ENCODE measurements around the gene PLA2G6. TPM values are rescaled to one million over a fixed set of nuclear protein-coding genes. Genes with fewer than 3 reads are reported as not detected.

PLA2G6 gene
- total RNA-seq, 2 experiments from 2014 or later, result 52.4 to 53.6 TPM

DNA sequence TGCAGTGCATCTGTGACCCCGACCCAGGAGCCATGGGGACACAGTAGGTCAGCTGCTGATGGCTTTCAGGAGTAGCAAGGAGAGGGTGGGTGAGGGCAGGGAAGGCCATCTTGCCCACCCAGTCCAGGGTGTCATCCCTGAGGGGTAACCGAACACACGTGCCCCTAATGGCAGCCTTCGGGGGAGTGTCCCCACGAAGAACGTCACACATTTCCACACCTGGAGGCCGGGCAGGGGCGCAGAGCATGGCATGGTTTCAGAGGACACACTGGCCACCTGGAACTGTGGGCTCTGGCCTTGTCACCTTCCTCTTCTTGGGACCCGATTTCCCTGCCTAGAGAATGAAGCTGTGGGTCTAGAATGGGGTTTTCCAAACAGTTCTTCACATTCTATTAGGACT is 51.8 kb downstream of the PLA2G6 start:
- Mint-ChIP-seq H3K27me3 (no peaks in the 10 kb centered on the region), H3K4me1 (ENCODE audit: low read depth) (no peaks in the 10 kb centered on the region), H3K36me3 (ENCODE audit: low read depth) (peaks cover 2% of the 10 kb centered on the region), H3K9me3 (no peaks in the 10 kb centered on the region), H3K4me3 (no peak overlapping the region), H3K27ac (no peak overlapping the region)
- CTCF ChIA-PET, result interaction anchor here (1.4 kb wide), 1 partner anchor 15 kb away, joined by 5 read pairs; no protein-coding TSS in a partner anchor
- intact Hi-C loops (cut with micrococcal nuclease), result no loop called here
- DNase-seq, result no peak
- TF ChIP-seq, protein P1, sequence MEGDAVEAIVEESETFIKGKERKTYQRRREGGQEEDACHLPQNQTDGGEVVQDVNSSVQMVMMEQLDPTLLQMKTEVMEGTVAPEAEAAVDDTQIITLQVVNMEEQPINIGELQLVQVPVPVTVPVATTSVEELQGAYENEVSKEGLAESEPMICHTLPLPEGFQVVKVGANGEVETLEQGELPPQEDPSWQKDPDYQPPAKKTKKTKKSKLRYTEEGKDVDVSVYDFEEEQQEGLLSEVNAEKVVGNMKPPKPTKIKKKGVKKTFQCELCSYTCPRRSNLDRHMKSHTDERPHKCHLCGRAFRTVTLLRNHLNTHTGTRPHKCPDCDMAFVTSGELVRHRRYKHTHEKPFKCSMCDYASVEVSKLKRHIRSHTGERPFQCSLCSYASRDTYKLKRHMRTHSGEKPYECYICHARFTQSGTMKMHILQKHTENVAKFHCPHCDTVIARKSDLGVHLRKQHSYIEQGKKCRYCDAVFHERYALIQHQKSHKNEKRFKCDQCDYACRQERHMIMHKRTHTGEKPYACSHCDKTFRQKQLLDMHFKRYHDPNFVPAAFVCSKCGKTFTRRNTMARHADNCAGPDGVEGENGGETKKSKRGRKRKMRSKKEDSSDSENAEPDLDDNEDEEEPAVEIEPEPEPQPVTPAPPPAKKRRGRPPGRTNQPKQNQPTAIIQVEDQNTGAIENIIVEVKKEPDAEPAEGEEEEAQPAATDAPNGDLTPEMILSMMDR (IDR thresholded peaks at IDR 0.05), result no peak
- POLR2A ChIA-PET, result no interaction called here
- no peak for ATAC-seq

DNA sequence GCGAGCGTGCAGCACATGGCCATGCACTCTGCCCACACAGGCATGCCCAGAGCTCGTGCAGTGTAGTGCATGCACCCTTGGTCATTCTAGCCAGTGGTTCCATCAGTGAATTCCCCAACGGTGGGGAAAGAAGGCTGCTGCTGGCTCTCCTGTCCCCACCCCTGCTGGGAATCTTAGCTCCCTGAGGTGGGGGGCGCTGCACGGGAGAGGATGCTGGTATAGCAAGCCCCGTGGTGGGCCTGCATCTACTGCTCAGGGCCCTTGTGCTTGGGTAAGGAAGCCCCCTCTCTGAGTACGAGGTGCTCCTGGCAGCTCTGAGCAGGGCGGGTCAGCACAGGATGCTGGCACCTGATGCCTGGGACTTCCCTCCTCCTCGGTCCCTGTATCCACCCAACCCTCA is 52.6 kb downstream of the PLA2G6 start:
- no peaks in the 10 kb centered on the region for H3K27me3 Mint-ChIP-seq
- TF ChIP-seq, protein P1 (IDR thresholded peaks at IDR 0.05), result no peak
- intact Hi-C loops (cut with micrococcal nuclease), result no loop called here
- ATAC-seq (no peak), DNase-seq (no peak)
- no peak overlapping the region for H3K4me3 Mint-ChIP-seq
- no peaks in the 10 kb centered on the region for H3K4me1 Mint-ChIP-seq (ENCODE audit: low read depth)
- no peak overlapping the region for H3K27ac Mint-ChIP-seq
- no peaks in the 10 kb centered on the region for H3K9me3 Mint-ChIP-seq
- CTCF ChIA-PET, result interaction anchor here (1.4 kb wide), 1 partner anchor 14 kb away, joined by 5 read pairs; no protein-coding TSS in a partner anchor
- POLR2A ChIA-PET, result no interaction called here
- peaks cover 2% of the 10 kb centered on the region for H3K36me3 Mint-ChIP-seq (ENCODE audit: low read depth)

DNA sequence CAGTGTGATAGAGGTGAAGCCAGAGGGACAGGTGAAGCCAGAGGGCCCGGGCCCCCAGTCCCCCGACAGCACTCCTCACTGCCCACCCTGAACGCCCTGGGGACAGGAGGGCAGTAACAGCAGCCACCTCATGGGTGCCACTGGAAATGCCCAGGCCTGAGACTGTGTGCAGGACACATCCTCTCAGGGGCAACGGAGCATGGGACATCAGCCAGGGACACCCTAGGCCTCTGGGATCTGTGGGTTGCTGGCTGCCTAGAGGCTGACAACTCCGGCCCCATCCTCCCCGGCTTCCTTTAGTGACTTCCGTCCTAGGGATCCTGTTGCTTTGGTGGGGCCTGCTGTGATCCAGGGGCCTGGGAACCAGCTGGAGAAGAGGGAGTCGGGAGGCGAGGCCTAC is 53.8 kb downstream of the PLA2G6 start:
- Mint-ChIP-seq H3K9me3 (no peaks in the 10 kb centered on the region), H3K36me3 (ENCODE audit: low read depth) (peaks cover 2% of the 10 kb centered on the region), H3K27ac (no peak overlapping the region), H3K4me3 (no peak overlapping the region), H3K4me1 (ENCODE audit: low read depth) (no peaks in the 10 kb centered on the region), H3K27me3 (no peaks in the 10 kb centered on the region)
- ChIA-PET POLR2A (interaction anchor here (0.6 kb wide), 1 partner anchor 10 kb away, joined by 3 read pairs; no protein-coding TSS in a partner anchor), CTCF (no interaction called here)
- DNase-seq, result no peak
- TF ChIP-seq, protein P1 (IDR thresholded peaks at IDR 0.05), result no peak
- ATAC-seq, result no peak
- intact Hi-C loops (cut with micrococcal nuclease), result no loop called here

DNA sequence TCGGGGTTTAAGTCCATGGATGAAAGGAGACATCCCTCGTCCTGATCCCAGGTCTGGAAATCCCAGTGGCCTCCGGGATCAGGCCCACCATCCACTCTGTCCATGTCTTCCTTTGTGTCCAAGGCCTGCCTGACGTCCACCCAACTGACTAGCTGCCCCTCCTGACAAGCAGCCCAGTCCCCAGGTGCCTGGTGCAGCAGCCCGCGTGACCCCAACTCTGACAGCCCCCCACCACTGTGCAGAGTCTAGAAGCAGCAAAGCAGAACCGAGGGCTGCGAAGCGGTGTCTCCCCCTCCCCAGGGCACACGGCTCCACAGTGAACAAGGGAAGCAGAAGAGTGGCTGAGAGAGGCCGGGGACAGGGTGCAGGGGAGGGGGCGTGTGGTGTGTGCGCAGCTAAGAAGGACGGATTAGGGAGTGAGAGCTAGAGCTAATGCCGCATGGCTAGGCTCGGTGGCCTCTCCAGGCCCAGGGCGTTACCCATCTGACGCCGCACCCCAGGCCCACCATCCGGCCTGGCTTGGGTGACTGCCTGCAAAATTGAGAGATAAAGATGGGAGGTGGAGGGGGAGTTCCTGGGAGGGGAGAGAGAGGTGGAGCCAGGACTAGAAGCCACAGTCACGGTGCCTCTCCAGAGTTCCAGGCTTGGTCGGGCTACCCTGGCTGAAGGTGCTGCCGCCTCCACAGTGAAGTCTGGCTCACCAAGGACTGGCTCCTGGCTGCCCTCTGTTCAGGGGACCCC is 54.5 kb downstream of the PLA2G6 start:
- ATAC-seq (no peak), DNase-seq (no peak)
- H3K36me3 Mint-ChIP-seq (ENCODE audit: low read depth), result no peaks in the 10 kb centered on the region
- H3K4me1 Mint-ChIP-seq (ENCODE audit: low read depth), result no peaks in the 10 kb centered on the region
- intact Hi-C loops (cut with micrococcal nuclease), result no loop called here
- no peaks in the 10 kb centered on the region for H3K9me3 Mint-ChIP-seq
- H3K27ac Mint-ChIP-seq, result no peak overlapping the region
- CTCF ChIA-PET, result interaction anchor here (4.7 kb wide), 1 partner anchor 13 kb away, joined by 24 read pairs; no protein-coding TSS in a partner anchor
- no peaks in the 10 kb centered on the region for H3K27me3 Mint-ChIP-seq
- POLR2A ChIA-PET, result no interaction called here
- no peak overlapping the region for H3K4me3 Mint-ChIP-seq
- TF ChIP-seq, protein P1 (IDR thresholded peaks at IDR 0.05), result no peak

DNA sequence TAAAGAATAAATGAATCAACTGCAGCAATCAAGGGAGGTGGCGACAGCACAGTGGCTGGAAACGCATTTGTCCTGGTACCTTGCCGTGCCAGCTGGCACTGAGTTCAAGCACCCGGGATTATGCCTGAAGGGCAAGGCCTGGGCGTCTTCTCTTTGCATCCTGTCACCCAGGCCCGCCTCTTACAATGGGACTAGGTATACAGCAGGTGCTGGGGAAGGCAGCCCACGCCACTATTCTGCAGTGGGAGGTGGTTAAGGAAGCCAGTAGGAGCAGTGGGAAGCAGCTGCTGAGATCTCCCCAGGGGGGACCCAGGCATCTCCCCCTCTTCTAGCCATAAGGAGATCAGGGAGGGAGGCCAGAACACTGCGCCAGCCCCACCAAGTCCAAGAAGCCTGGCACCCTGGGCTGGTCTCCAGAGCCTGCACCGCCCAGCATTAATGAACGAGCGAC is 55.9 kb downstream of the PLA2G6 start:
- CTCF ChIA-PET, result interaction anchor here (4.7 kb wide), 1 partner anchor 11 kb away, joined by 24 read pairs; no protein-coding TSS in a partner anchor
- no peak for ATAC-seq
- H3K4me1 Mint-ChIP-seq (ENCODE audit: low read depth), result no peaks in the 10 kb centered on the region
- POLR2A ChIA-PET, result no interaction called here
- no peak for DNase-seq
- no peaks in the 10 kb centered on the region for H3K27me3 Mint-ChIP-seq
- H3K9me3 Mint-ChIP-seq, result no peaks in the 10 kb centered on the region
- no peak overlapping the region for H3K27ac Mint-ChIP-seq
- TF ChIP-seq, protein P1 (IDR thresholded peaks at IDR 0.05), result no peak
- intact Hi-C loops (cut with micrococcal nuclease), result no loop called here
- H3K36me3 Mint-ChIP-seq (ENCODE audit: low read depth), result no peaks in the 10 kb centered on the region
- no peak overlapping the region for H3K4me3 Mint-ChIP-seq

Data from activated CD8-positive, alpha-beta T cell treated with anti-CD3 and anti-CD28 coated beads for 36 hours (primary cell).